Effector CD4-positive, alpha-beta T cell (primary cell): Measurements from ENCODE around the gene SH3RF1.

Experiments used
- DNase-seq: peaks from one replicate; pipeline ENCODE4 v3.0.0-alpha.2; 2020

Gene SH3RF1

DNA sequence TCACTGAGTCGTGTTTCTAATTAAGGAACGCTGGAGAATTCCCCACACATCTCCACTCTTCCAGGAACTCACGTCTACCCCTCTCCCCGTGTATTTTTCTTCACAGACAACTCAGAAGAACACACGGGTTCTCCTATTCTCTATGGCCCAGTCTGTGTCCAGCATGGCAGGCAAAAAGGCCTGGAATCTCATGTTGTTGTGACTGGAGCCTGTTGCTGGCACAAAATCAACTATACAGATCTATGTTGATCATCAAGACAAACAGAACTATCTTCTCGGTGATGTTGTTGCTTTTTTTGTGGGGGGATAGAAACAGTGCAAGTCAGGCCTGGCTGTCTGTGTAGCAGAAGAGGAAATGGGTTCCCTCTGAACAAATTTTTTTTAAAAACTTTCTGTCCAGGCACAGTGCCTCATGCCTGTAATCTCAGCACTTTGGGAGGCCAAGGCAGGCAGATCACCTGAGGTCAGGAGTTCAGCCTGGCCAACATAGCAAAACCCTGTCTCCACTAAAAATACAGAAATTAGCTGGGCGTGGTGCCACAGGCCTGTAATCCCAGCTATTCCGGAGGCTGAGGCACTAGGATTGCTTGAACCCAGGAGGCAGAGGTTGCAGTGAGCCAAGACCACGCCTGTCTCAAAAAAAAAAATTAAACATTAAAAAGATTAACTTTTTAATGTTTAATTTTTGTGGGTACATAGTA is 210.2 kb downstream of the SH3RF1 start:
- DNase-seq, result no peak

DNA sequence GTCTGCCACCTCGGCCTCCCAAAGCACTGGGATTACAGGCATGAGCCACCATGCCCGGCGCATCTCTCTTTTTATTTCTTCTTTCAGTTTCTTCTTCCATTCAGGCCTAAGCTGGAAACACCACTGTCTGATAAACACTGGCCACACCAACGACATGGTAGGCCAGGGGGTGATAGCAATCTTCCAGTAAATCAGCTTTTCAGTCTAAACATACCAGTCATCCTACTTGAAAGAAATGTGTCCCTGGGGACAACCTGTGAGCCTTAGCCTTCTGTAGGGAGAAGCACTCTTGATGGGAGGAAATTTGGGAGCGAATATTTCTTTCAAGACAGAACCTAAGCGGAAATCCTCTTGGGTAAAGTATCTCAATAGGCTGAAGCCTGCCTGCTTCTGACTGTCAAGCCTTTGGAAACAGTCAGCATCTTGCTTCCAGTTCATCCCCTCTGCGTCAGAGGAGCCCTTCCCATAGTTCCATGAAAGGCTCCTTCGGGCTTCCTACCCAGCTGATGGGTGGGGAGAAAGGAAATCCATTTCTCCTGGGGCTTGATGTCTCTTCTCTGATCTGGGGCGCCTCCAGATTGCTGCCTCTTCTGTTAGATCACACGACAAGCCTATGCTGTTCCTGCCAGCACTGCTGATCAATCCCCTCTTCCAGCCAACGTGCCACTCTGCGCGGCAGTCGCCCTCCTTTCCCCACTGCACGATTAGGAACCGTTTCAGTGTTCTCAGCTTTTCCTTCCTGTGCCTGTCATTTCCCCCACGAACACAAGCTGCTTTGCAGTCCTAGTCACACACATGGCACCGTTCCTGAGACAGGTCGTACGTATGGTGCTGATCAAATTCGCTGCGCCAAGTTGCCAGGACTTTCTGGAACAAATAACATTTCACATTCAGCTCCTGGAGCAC is 211.2 kb downstream of the SH3RF1 start:
- no peak for DNase-seq

DNA sequence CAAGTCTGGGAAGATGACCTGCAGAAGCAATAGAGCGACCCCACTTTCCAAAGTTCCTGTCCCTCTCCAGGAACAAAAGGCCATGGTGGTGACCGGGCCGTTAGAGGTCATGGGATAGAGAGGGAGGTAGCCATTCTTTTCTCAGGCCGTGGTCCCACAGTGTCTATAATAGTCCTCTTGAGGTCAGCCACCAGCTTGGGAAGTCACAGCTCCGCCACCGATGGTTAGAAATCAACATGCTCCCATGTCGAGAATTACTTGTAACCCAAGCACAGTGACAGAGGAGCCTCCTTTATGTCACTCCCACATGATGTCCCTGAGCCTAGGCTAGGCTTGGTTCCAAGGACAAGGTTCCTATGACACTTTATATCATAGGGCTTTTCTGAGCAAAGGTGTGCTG is 212.4 kb downstream of the SH3RF1 start:
- DNase-seq, result no peak

DNA sequence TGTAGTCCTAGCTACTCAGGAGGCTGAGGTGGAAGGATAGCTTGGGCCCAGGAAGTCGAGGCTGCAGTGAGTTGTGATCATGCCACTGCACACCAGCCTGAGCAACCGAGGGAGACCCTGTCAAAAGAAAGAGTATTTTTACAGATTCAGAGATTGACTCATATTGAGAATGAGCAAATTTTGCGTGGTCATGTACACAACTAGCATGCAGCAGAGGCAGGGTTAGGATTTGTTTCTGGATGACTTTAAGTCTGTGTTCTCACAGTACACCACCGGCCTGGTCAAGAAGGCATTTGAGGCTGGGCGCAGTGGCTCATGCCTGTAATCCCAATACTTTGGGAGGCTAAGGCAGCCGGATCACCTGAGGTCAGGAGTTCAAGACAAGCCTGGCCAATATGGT is 215.9 kb downstream of the SH3RF1 start:
- DNase-seq, result no peak

DNA sequence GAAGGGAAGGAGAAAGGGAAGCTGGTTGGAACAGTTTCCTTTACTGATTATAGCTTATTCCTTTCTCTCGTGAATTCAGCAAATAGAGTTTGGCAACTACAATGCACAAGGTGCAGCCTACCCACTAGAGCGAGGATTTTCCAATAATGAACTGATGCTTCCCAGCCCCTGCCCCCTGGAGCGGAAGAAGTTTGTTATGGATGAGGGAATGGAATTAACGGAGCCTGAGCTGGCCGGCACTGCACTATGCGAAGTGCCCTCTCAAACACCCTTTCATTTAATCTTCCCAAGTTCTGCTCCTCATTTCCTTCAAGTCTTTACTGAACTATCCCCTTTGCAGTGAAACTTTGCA is 218.2 kb downstream of the SH3RF1 start:
- DNase-seq, result no peak

DNA sequence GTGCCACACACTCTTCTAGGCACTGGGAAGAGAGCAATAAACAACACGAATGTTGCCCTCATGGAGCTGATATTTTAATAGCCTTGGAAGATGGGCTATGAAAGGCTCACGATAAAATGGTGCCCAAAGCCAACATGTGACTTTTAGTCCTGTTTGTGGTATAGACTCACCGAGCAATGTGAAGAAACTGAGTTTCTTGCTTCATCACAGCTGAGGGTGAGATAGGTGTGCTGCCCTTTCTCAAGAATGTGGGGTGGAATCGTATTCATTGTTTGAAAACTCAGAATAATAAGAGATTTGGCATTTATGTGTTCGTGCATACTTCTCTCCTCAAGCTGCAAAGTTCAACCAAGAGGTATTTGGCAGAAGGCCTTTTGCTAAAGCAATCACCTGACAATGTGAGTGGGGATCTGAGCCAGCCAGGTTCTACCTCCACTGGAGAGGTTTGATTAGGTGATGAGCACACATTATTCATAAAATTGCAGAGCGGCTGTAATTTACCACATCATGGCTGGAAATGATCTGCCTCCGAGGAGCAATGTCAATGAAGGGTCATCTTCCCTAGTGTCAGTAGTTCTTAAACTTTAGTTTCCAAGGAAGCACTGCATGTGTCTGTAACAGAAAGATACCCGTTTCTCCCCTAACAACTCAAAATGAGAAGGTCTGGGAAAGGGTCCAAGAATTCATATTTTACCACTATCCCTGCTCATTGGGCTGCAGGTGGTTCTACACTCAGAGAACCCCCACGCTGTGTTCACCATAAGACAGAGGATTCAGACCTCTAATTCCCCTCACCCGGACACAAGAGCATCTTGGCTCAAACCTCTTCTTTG is 218.8 kb downstream of the SH3RF1 start:
- no peak for DNase-seq

DNA sequence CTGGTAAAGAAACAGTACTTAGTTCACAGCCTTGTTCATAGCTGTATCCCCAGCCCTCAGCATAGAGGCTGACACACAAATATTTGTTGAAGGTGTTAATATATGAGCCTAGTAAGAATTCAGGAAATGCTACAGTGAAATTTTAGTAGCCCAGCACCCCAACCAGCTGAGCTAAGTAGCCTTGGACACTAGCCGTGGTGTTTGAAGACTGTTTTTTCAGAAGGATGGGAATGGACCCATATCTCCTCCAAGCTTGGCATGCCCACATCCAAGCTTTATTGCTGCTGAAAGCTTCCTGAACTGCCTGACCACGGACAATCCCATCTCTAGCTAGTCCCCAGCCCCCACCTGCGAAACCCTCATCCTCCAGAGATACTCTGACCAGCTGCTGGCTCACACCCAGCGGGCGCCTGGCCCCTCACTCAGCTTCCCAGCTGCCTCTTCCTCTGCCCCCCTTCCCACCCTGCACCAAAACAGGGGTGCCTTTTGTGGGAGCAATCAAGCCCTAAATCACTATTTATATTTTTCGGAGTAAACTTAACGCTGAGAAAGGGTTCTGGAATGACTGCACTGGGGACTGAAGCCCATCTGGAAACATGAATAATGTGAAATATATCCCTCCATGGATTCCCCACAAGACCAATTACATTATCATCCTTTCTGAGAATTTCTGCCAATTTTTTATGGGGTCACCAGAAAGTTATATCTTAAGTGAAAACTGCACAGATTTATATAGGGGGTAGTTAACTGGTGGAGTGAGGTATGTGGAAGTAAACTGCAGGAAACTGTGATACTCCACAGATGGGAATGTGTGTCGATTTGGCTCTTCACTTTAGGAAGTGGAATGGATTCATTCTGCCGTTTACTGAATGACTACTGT is 219.6 kb downstream of the SH3RF1 start:
- no peak for DNase-seq

DNA sequence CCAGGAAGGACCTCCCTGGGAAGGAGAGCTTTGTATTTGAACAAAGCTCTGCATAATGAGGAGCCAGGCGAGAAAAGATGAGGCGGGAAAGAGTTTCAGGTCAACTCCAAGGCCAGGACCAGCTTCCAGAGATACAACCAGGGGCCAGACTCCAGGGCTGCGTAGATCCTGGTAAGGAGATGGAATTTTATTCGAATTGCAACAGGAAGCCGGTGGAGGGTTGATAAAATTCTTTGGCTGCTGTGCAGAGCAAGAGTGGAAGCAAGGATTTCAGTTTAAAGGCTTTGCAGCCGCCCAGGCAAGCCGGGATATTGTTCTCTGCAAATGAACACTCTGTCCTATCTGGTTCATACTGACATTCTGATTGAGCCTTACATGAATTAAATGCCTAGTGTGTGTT is 220.5 kb downstream of the SH3RF1 start:
- no peak for DNase-seq

DNA sequence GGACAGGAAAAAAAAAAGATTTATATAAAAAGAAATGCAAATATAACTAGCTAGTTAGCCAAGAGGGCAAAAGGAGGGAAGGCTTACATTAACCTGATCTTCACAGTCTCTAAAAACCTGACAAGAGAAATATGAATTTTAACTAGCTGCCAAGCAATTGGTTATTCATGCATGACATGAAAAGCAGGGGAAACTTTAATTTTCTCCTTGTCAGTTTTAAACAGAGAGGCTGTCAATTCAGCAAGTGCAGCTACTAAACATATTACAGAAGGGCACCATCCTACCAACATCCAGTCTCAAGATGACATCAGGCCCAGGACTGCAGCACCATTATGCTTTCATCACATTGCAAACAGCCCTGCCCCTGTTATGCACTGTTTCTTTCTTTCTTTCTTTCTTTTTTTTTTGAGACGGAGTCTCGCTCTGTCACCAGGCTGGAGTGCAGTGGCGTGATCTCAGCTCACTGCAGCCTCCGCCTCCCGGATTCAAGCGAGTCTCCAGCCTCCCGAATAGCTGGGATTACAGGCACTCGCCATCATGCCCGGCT is 221.8 kb downstream of the SH3RF1 start:
- no peak for DNase-seq

DNA sequence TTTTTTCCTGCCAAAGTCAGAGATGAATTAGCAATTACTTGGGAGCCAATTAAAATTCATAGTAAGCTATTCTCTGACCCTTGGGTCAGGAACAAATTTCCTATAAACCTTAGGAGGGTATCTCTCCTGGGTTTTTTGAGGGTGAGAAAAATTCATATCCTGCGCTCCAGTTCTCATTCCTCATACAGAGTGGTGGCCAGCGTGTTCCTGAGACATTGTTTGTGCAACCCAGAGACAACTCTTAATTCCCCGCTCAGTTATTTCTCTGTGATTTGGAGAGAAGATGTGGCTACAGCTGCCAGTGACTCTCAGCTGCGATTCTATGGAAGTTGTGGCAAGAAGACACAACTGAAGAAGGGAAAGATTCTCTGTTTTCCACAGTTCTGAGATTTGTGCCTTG is 222.8 kb downstream of the SH3RF1 start:
- no peak for DNase-seq

DNA sequence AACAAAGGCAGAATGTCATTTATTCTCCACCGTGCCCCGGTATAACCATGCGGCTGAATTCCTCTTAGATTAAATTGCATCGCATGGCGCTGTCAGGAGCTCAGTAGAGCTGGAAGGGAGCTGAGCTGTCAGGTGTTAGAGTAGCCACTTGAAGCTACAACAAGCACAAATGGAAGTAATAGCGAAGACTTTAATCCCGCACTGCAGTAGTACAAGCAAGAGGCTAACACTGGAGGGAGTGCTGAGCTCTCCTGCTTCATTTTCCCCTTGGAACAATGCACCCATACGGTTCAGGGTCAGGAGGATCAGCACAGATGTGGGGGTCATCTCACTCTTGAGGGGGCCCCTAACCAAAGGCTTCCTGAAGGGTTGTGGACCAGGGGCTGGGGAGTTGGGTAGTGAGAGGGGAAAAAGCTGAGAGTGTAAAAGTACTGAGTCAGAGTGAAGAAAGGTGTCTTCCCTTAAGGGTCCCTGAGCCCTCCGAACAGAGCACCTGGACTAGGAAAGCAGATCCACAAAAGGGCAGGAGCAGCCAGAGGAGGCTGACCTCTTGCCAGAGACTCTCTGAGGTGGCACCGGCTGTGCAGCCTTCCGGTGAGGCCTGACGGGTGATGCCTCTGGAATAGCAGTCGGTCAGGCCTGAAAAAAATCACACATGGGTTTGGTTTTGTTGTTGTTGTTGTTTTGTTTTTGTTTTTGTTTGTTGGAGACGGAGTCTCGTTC is 224.7 kb downstream of the SH3RF1 start:
- no peak for DNase-seq

DNA sequence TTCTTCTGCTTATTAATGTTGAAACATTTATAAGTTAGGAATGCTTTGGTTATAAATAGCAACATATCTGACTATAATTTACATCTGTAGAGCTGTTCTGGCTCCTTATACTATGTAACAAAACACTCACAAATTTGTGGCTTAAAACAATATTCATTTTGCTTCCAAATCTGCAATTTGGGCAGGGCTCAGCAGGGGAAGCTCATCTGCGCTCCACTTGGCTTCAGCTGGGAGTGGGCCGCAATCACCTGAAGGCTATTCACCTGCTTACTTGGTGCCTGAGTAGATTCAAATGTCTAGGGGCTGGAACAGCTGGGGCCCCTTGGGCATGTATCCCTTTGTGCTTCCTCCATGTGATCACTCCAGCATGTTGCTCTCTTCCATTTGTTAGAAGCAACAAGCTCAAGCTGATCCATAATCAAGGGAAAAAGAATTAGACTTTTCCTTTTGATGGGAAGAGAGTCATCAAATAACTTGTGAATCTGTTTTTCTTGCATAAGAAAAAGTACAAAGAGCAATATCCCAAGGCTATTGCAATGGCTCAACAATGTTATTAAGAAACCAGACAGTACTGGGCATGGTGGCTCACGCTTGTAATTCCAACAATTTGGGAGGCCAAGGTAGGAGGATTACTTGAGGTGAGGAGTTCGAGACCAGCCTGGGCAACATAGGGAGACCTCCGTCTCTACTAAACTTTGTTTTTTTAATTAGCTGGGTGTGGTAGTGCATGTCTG is 225.9 kb downstream of the SH3RF1 start:
- no peak for DNase-seq
